Panc1 (cell line): ENCODE measurements around the gene CAPN10. TPM values are rescaled to one million over a fixed set of nuclear protein-coding genes. Genes with fewer than 3 reads are reported as not detected.

Experiments used
- ATAC-seq: fragments of 200-7000 bp; cut with Tn5 transposase; 2 replicates; pipeline ENCODE4 v1.9.1; 2020; ENCODE audit warnings: mild to moderate bottlenecking, moderate library complexity
- BruUV-seq: library from RNA; stranded (reverse); fragments of 400-500 nt; replicated peaks from 2 replicates; lab custom pipeline; 2021; lab: Mats Ljungman, UMichigan
- CTCF ChIA-PET: fragments of 300-600 bp; sonication (Branson Sonifier 250); formaldehyde crosslinking; loops from one replicate; lab custom pipeline; 2022; ENCODE audit warnings: antibody characterized with exemption; lab: Charles Lee
- POLR2A ChIA-PET: fragments of 300-600 bp; sonication (Branson Sonifier 250); formaldehyde crosslinking; loops from one replicate; lab custom pipeline; 2022; ENCODE audit warnings: antibody characterized with exemption; lab: Charles Lee
- DNase-seq: peaks from one replicate; pipeline ENCODE4 v3.0.0-alpha.2; 2010; ENCODE audit warnings: low read depth, low spot score
- H3K27ac ChIP-seq: 2 replicates; pipeline ENCODE4 v1.5.1; 2011; ENCODE audit warnings: mild to moderate bottlenecking, low read length, inconsistent platforms
- H3K27me3 ChIP-seq: fragments of 200-500 bp; sonication (Bioruptor generic); 2 replicates; pipeline ENCODE4 v1.6.0; 2014; ENCODE audit warnings: low read length, inconsistent platforms; ENCODE audit not compliant: control insufficient read depth, insufficient read depth
- H3K36me3 ChIP-seq: fragments of 200-500 bp; sonication (Bioruptor generic); 2 replicates; pipeline ENCODE4 v1.5.1; 2014; ENCODE audit warnings: inconsistent platforms, mild to moderate bottlenecking, low read length, moderate library complexity; ENCODE audit not compliant: control insufficient read depth, insufficient read depth
- H3K4me1 ChIP-seq: 2 replicates; pipeline ENCODE4 v1.5.1; 2011; ENCODE audit warnings: inconsistent platforms, mild to moderate bottlenecking, low read length, moderate library complexity; ENCODE audit not compliant: control insufficient read depth, insufficient read depth
- H3K4me3 ChIP-seq, 2 experiments: 2 replicates each; pipeline ENCODE4 v1.5.1; 2011 to 2012; ENCODE audit warnings: low read depth in 2 of 2, low read length in 2 of 2, mild to moderate bottlenecking in 2 of 2, inconsistent platforms in 1 of 2, moderate library complexity in 1 of 2
- H3K9me3 ChIP-seq: fragments of 200-500 bp; sonication (Bioruptor generic); 2 replicates; pipeline ENCODE4 v1.5.1; 2014; ENCODE audit warnings: low read depth, mild to moderate bottlenecking, inconsistent platforms, low read length, moderate library complexity; ENCODE audit not compliant: control insufficient read depth, insufficient read depth
- POLR2AphosphoS5 ChIP-seq: IDR thresholded peaks from 2 replicates; pipeline ENCODE4 v1.6.1; 2012; ENCODE audit warnings: mild to moderate bottlenecking, low read depth, low read length, moderate library complexity
- REST ChIP-seq, 2 experiments: IDR thresholded peaks; 2 replicates each; pipeline ENCODE4 v1.6.1; 2011 to 2012; ENCODE audit warnings: low read depth in 2 of 2, control low read depth in 1 of 2, low read length in 1 of 2, mild to moderate bottlenecking in 1 of 2, moderate library complexity in 1 of 2; ENCODE audit not compliant: insufficient read depth in 1 of 2
- SIN3A ChIP-seq: IDR thresholded peaks from 2 replicates; pipeline ENCODE4 v1.6.1; 2012; ENCODE audit warnings: low read depth, mild to moderate bottlenecking, low read length, moderate library complexity, borderline replicate concordance; ENCODE audit not compliant: insufficient read depth
- TCF7L2 ChIP-seq: IDR thresholded peaks from 2 replicates; pipeline ENCODE4 v1.6.1; 2011; ENCODE audit warnings: mild to moderate bottlenecking, low read depth, low read length, inconsistent platforms
- in situ Hi-C: cut with HindIII; loops from 2 replicates; pipeline ENCODE4 v1.10.0; 2016; ENCODE audit warnings: low sequenced_read_pairs, low pct_unique_long_range_greater_than_20kb
- intact Hi-C: fragments of 100-400 bp; cut with micrococcal nuclease; formaldehyde crosslinking; loops from one replicate; pipeline ENCODE4 v1.10.0; 2022; ENCODE audit not compliant: unreplicated experiment
- total RNA-seq: library from RNA; stranded (reverse); gene quantifications from one replicate; pipeline ENCODE4 v1.2.1, GENCODE V29; 2021; ENCODE audit not compliant: unreplicated experiment
- TF ChIP-seq, protein P1 (sequence below): fragments of 450-650 bp; IDR thresholded peaks from 2 replicates; pipeline ENCODE4 v1.5.1; 2017; ENCODE audit warnings: mild to moderate bottlenecking

The CAPN10 gene
- total RNA-seq, 1 experiment from 2014 or later, result 38.6 TPM

DNA sequence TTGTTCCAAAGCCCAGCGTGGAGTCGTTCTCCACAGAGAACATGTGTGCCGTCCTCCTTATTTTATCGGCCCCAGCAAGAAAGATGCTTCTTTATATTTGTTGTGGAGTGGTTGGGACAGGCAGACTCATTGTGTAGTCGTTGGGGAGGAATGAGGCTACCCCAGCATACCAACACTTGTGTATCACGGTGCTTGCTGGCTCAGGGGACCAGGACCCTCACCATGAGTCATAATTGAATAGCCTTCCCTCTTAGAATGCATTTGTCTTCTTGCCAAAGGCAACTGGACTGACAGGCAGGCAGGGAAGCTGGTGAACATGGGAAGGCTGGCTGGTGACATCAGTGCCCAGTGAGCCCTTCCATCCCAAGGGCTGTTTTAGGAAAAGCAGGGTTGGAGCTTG lies 4.7 kb downstream of the CAPN10 start:
- in situ Hi-C loops (no loop called here), intact Hi-C loops (no loop called here)
- Histone ChIP-seq H3K9me3 (no peaks in the 10 kb centered on the region), H3K27me3 (no peaks in the 10 kb centered on the region), H3K4me3 (no peak overlapping the region), H3K27ac (no peak overlapping the region), H3K36me3 (no peaks in the 10 kb centered on the region; the same call in 1 of the 2 replicates), H3K4me1 (peaks cover 13% of the 10 kb centered on the region; the same call in 1 of the 2 replicates)
- ChIA-PET POLR2A (no interaction called here), CTCF (no interaction called here)
- no peak for DNase-seq
- no peak for ATAC-seq
- TF ChIP-seq, protein P1, sequence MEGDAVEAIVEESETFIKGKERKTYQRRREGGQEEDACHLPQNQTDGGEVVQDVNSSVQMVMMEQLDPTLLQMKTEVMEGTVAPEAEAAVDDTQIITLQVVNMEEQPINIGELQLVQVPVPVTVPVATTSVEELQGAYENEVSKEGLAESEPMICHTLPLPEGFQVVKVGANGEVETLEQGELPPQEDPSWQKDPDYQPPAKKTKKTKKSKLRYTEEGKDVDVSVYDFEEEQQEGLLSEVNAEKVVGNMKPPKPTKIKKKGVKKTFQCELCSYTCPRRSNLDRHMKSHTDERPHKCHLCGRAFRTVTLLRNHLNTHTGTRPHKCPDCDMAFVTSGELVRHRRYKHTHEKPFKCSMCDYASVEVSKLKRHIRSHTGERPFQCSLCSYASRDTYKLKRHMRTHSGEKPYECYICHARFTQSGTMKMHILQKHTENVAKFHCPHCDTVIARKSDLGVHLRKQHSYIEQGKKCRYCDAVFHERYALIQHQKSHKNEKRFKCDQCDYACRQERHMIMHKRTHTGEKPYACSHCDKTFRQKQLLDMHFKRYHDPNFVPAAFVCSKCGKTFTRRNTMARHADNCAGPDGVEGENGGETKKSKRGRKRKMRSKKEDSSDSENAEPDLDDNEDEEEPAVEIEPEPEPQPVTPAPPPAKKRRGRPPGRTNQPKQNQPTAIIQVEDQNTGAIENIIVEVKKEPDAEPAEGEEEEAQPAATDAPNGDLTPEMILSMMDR, result no peak
- no peak for TF ChIP-seq POLR2AphosphoS5
- no peak for TF ChIP-seq TCF7L2
- TF ChIP-seq REST (IDR thresholded peaks at IDR 0.05; ENCODE audit: insufficient read depth in 1 of 2, low read depth in 2 of 2, low read length in 1 of 2), result no peak
- no peak for TF ChIP-seq SIN3A
- no TSS peak for BruUV-seq

DNA sequence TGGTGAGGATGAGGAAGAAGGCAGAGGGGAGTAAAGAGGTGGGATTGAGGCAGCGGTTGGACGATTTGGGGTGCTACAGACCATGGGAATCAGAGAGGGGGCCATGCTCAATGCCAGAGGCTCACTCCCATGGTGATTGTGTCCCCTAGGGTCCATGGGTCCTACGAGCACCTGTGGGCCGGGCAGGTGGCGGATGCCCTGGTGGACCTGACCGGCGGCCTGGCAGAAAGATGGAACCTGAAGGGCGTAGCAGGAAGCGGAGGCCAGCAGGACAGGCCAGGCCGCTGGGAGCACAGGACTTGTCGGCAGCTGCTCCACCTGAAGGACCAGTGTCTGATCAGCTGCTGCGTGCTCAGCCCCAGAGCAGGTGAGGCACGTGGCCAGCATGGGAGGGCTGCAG lies 5.2 kb downstream of the CAPN10 start:
- Histone ChIP-seq H3K4me1 (peaks cover 13% of the 10 kb centered on the region; the same call in 1 of the 2 replicates), H3K27ac (no peak overlapping the region), H3K36me3 (no peaks in the 10 kb centered on the region; the same call in 1 of the 2 replicates), H3K9me3 (no peaks in the 10 kb centered on the region), H3K27me3 (no peaks in the 10 kb centered on the region), H3K4me3 (no peak overlapping the region)
- no peak for ATAC-seq
- DNase-seq, result no peak
- in situ Hi-C loops (no loop called here), intact Hi-C loops (no loop called here)
- BruUV-seq, result no TSS peak
- TF ChIP-seq, protein P1, result no peak
- no peak for TF ChIP-seq REST (IDR thresholded peaks at IDR 0.05; ENCODE audit: insufficient read depth in 1 of 2, low read depth in 2 of 2, low read length in 1 of 2)
- no peak for TF ChIP-seq SIN3A
- no peak for TF ChIP-seq TCF7L2
- TF ChIP-seq POLR2AphosphoS5, result no peak
- ChIA-PET CTCF (no interaction called here), POLR2A (no interaction called here)
